ENCODE data around the gene RNASET2. TPM values are rescaled to one million over a fixed set of nuclear protein-coding genes. Genes with fewer than 3 reads are reported as not detected.
A peak's percentile ranks its signal among the peaks of the same experiment; 100 is the strongest.
"Not testable (repeated sequence)": the region's sequence is repeated elsewhere in the genome, so short reads cannot be mapped to it uniquely, and the experiment has no call there.

Gene RNASET2
- total and polyA plus RNA-seq, 7 experiments from 2014 or later = 147 to 683 (median 266) TPM

GRCh38 chr6:166915484-166915883 is 40.9 kb downstream of the RNASET2 start:
- CTCF ChIA-PET; ATAC-seq; DNase-seq; H3K27ac ChIP-seq (ENCODE audit: low read depth, low read length); H3K27me3 ChIP-seq (ENCODE audit: control insufficient read depth in 2 of 2, insufficient read depth in 2 of 2, low read length in 2 of 2); H3K4me3 Mint-ChIP-seq; H3K36me3 ChIP-seq (ENCODE audit: control insufficient read depth in 2 of 3, insufficient read depth in 3 of 3, low read length in 3 of 3); H3K4me1 ChIP-seq (ENCODE audit: control insufficient read depth in 2 of 2, insufficient read depth in 2 of 2, low read length in 2 of 2); H3K4me3 ChIP-seq (ENCODE audit: low read length); H3K27ac Mint-ChIP-seq; H3K27me3 Mint-ChIP-seq; H3K9me3 ChIP-seq (ENCODE audit: control insufficient read depth in 2 of 3, low read length in 3 of 3); POLR2A ChIA-PET; intact Hi-C loops (cut with micrococcal nuclease): not testable (repeated sequence)
- peaks cover 0 to 13% (median 6%) of the 10 kb centered on the region in 7 donors for H3K4me1 Mint-ChIP-seq
- peaks cover 6 to 46% (median 31%) of the 10 kb centered on the region in 5 donors for H3K36me3 Mint-ChIP-seq
- H3K9me3 Mint-ChIP-seq = peaks cover 0 to 42% (median 3%) of the 10 kb centered on the region in 11 donors

- H3K27ac Mint-ChIP-seq; H3K36me3 ChIP-seq (ENCODE audit: control insufficient read depth in 2 of 3, insufficient read depth in 3 of 3, low read length in 3 of 3); H3K4me3 Mint-ChIP-seq; H3K4me1 ChIP-seq (ENCODE audit: control insufficient read depth in 2 of 2, insufficient read depth in 2 of 2, low read length in 2 of 2); POLR2A ChIA-PET; ATAC-seq; H3K27me3 Mint-ChIP-seq; H3K4me3 ChIP-seq (ENCODE audit: low read length); intact Hi-C loops (cut with micrococcal nuclease); H3K27ac ChIP-seq (ENCODE audit: low read depth, low read length); H3K27me3 ChIP-seq (ENCODE audit: control insufficient read depth in 2 of 2, insufficient read depth in 2 of 2, low read length in 2 of 2); H3K9me3 ChIP-seq (ENCODE audit: control insufficient read depth in 2 of 3, low read length in 3 of 3); DNase-seq; CTCF ChIA-PET: not testable (repeated sequence)
- Mint-ChIP-seq H3K36me3 (peaks cover 6 to 50% (median 35%) of the 10 kb centered on the region in 5 donors), H3K9me3 (peaks cover 0 to 42% (median 3%) of the 10 kb centered on the region in 11 donors), H3K4me1 (peaks cover 0 to 17% (median 6%) of the 10 kb centered on the region in 7 donors)
These were observed 41.4 kb downstream of the RNASET2 start for GRCh38 chr6:166914952-166915351.

GRCh38 chr6:166911248-166911677 is 45.1 kb downstream of the RNASET2 start:
- CTCF ChIA-PET = no interaction called here
- Mint-ChIP-seq H3K36me3 (peaks cover 6 to 37% (median 33%) of the 10 kb centered on the region in 5 donors), H3K9me3 (peaks cover 0 to 23% (median 2%) of the 10 kb centered on the region in 11 donors), H3K27me3 (no peaks in the 10 kb centered on the region), H3K27ac (peak overlapping the region in 1 of 9 donors; percentile 36), H3K4me3 (peak overlapping the region in 1 of 10 donors; percentile 8), H3K4me1 (peaks cover 13 to 46% (median 25%) of the 10 kb centered on the region in 7 donors)
- no peak for DNase-seq
- ATAC-seq = no peak
- Histone ChIP-seq H3K27ac (ENCODE audit: low read depth, low read length) (no peak overlapping the region), H3K27me3 (ENCODE audit: control insufficient read depth in 2 of 2, insufficient read depth in 2 of 2, low read length in 2 of 2) (no peaks in the 10 kb centered on the region), H3K4me3 (ENCODE audit: low read length) (no peak overlapping the region), H3K9me3 (ENCODE audit: control insufficient read depth in 2 of 3, low read length in 3 of 3) (no peaks in the 10 kb centered on the region), H3K4me1 (ENCODE audit: control insufficient read depth in 2 of 2, insufficient read depth in 2 of 2, low read length in 2 of 2) (peaks cover 9 to 14% of the 10 kb centered on the region in 2 donors), H3K36me3 (ENCODE audit: control insufficient read depth in 2 of 3, insufficient read depth in 3 of 3, low read length in 3 of 3) (no peaks in the 10 kb centered on the region)
- intact Hi-C loops (cut with micrococcal nuclease) = no loop called here
- POLR2A ChIA-PET = no interaction called here

GRCh38 chr6:166910601-166911000 is 45.7 kb downstream of the RNASET2 start:
- H3K27ac Mint-ChIP-seq = peak overlapping the region in 2 of 9 donors; percentile 14 to 28
- CTCF ChIA-PET = interaction anchor here (0.6 kb wide), 1 partner anchor 440 kb away, joined by 3 read pairs; no protein-coding TSS in a partner anchor

DNA sequence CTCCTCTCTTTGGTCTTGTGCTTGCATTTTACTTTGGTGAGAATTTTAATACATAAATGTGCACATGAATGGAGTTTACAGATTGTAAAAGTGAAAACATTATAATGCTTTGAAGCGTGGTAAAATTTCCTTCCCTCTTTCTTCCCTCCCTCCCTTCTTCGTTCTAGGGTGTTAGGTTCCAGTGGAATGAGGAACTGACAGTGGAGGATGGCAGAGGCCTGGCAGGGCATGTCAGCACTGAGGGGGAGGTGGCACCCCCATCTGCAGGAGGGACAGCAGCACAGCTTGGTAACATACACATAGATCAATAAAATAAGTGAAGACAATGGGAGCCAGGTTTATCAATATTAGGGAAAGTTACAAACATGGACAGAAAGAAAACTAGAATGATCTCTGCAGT is 47.5 kb downstream of the RNASET2 start:
- peaks cover 9 to 14% of the 10 kb centered on the region in 2 donors for H3K4me1 ChIP-seq (ENCODE audit: control insufficient read depth in 2 of 2, insufficient read depth in 2 of 2, low read length in 2 of 2)
- CTCF ChIA-PET = no interaction called here
- no peaks in the 10 kb centered on the region for H3K27me3 ChIP-seq (ENCODE audit: control insufficient read depth in 2 of 2, insufficient read depth in 2 of 2, low read length in 2 of 2)
- H3K36me3 ChIP-seq (ENCODE audit: control insufficient read depth in 2 of 3, insufficient read depth in 3 of 3, low read length in 3 of 3) = no peaks in the 10 kb centered on the region
- POLR2A ChIA-PET = no interaction called here
- no peaks in the 10 kb centered on the region for H3K27me3 Mint-ChIP-seq
- ATAC-seq = no peak
- no peak for DNase-seq
- no peaks in the 10 kb centered on the region for H3K9me3 ChIP-seq (ENCODE audit: control insufficient read depth in 2 of 3, low read length in 3 of 3)
- peaks cover 13 to 46% (median 25%) of the 10 kb centered on the region in 7 donors for H3K4me1 Mint-ChIP-seq
- intact Hi-C loops (cut with micrococcal nuclease) = loop anchor here in 1 of 2 donors (5.0 kb wide), 1 partner anchor 47 kb away; no protein-coding TSS in a partner anchor
- H3K36me3 Mint-ChIP-seq = peaks cover 6 to 23% (median 15%) of the 10 kb centered on the region in 5 donors
- H3K27ac Mint-ChIP-seq = peak overlapping the region in 3 of 9 donors; percentile 5 to 80 (median 27)
- H3K4me3 Mint-ChIP-seq = no peak overlapping the region
- no peak overlapping the region for H3K27ac ChIP-seq (ENCODE audit: low read depth, low read length)
- H3K9me3 Mint-ChIP-seq = peaks cover 0 to 6% (median 0%) of the 10 kb centered on the region in 11 donors
- no peak overlapping the region for H3K4me3 ChIP-seq (ENCODE audit: low read length)

More at GRCh38 chr6:166910601-166911000, 45.7 kb downstream of the RNASET2 start:
- peaks cover 6 to 31% (median 30%) of the 10 kb centered on the region in 5 donors for H3K36me3 Mint-ChIP-seq
- intact Hi-C loops (cut with micrococcal nuclease) = no loop called here
- DNase-seq (no peak), ATAC-seq (no peak)
- POLR2A ChIA-PET = no interaction called here
- no peak overlapping the region for H3K4me3 Mint-ChIP-seq
- peaks cover 13 to 46% (median 25%) of the 10 kb centered on the region in 7 donors for H3K4me1 Mint-ChIP-seq
- Histone ChIP-seq H3K27me3 (ENCODE audit: control insufficient read depth in 2 of 2, insufficient read depth in 2 of 2, low read length in 2 of 2) (no peaks in the 10 kb centered on the region), H3K36me3 (ENCODE audit: control insufficient read depth in 2 of 3, insufficient read depth in 3 of 3, low read length in 3 of 3) (no peaks in the 10 kb centered on the region), H3K4me3 (ENCODE audit: low read length) (no peak overlapping the region), H3K4me1 (ENCODE audit: control insufficient read depth in 2 of 2, insufficient read depth in 2 of 2, low read length in 2 of 2) (peaks cover 9 to 14% of the 10 kb centered on the region in 2 donors), H3K27ac (ENCODE audit: low read depth, low read length) (no peak overlapping the region), H3K9me3 (ENCODE audit: control insufficient read depth in 2 of 3, low read length in 3 of 3) (no peaks in the 10 kb centered on the region)
- no peaks in the 10 kb centered on the region for H3K27me3 Mint-ChIP-seq
- peaks cover 0 to 16% (median 1%) of the 10 kb centered on the region in 11 donors for H3K9me3 Mint-ChIP-seq

DNA sequence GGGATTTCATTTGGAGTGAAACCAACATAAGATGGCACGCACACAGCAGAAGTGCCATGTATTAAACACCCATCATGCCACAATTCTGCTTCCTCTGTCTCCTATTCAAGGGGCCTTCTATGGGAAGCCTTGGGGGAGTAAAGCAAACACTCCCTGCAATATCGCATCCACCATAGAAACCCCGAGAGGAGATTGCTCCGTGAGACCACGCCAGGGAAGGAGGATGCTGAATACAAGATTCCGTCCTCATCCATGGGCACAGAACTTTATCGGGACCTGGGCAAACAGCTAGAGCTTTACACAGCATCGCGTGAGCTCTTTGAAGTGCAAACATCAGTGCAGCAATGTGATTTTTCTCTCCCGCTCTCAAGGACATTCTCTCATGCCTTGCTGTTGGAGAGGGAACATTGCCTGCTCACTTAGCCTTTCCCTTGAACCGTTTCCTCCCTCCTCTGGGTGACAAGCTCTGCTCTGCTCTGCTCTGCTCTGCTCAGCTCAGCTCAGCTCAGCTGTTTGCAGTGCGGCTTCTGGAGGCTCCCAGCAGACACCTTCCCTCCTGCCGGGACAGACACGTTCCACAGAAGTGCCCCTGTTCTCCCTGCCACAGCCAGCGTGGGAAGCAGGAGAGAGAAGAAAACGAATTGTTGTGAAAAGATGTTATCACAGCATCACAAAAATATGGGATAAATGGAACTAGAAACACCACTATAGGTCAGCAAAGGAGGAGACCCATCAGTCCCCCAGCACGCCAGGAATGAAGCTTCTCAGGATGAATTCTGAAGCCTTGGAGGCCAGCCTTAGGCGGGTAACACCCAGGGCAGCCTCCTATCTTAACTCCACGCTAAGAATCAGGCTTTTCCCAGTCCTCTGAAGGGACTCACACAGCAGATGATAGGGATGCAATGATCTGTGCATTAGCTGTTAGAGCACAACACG is 48.2 kb downstream of the RNASET2 start:
- POLR2A ChIA-PET = interaction anchor here (1.5 kb wide), 1 partner anchor 48 kb away, joined by 4 read pairs; the partner anchor contains the start of gene RNASET2
- H3K9me3 Mint-ChIP-seq = peaks cover 0 to 6% (median 0%) of the 10 kb centered on the region in 11 donors
- H3K27me3 Mint-ChIP-seq = no peaks in the 10 kb centered on the region
- H3K27ac ChIP-seq (ENCODE audit: low read depth, low read length) = no peak overlapping the region
- H3K27ac Mint-ChIP-seq = peak overlapping the region in 7 of 9 donors; percentile 36 to 89 (median 74)
- H3K9me3 ChIP-seq (ENCODE audit: control insufficient read depth in 2 of 3, low read length in 3 of 3) = no peaks in the 10 kb centered on the region
- CTCF ChIA-PET = interaction anchor here (0.5 to 0.7 kb wide), 2 partner anchors 35 to 135 kb away, joined by 3 to 7 read pairs; no protein-coding TSS in a partner anchor
- H3K4me1 ChIP-seq (ENCODE audit: control insufficient read depth in 2 of 2, insufficient read depth in 2 of 2, low read length in 2 of 2) = peaks cover 9 to 14% of the 10 kb centered on the region in 2 donors
- peak overlapping the region in 8 of 10 donors; percentile 20 to 72 (median 45) for H3K4me3 Mint-ChIP-seq
- peak overlapping the region; percentile 27 for H3K4me3 ChIP-seq (ENCODE audit: low read length)
- peaks cover 6 to 23% (median 15%) of the 10 kb centered on the region in 5 donors for H3K36me3 Mint-ChIP-seq
- intact Hi-C loops (cut with micrococcal nuclease) = loop anchor here in 1 of 2 donors (1.0 to 5.0 kb wide), 2 partner anchors 43 to 46 kb away; no protein-coding TSS in a partner anchor
- no peaks in the 10 kb centered on the region for H3K27me3 ChIP-seq (ENCODE audit: control insufficient read depth in 2 of 2, insufficient read depth in 2 of 2, low read length in 2 of 2)
- H3K4me1 Mint-ChIP-seq = peaks cover 13 to 46% (median 25%) of the 10 kb centered on the region in 7 donors
- no peak for DNase-seq
- no peaks in the 10 kb centered on the region for H3K36me3 ChIP-seq (ENCODE audit: control insufficient read depth in 2 of 3, insufficient read depth in 3 of 3, low read length in 3 of 3)
- no peak for ATAC-seq

All from naive thymus-derived CD4-positive, alpha-beta T cell (primary cell).